ENCODE data around the gene COPZ1. TPM values are rescaled to one million over a fixed set of nuclear protein-coding genes. Genes with fewer than 3 reads are reported as not detected.
A peak's percentile ranks its signal among the peaks of the same experiment; 100 is the strongest.

The COPZ1 gene
- total RNA-seq, 1 donor: 104 TPM

GRCh38 chr12:54329759-54330158, 4.8 kb downstream of the COPZ1 start:
- DNase-seq (ENCODE audit: insufficient read length, low spot score, missing footprints): peak; percentile 22
- Histone ChIP-seq H3K9me3 (ENCODE audit: low read depth, low read length) (no peaks in the 10 kb centered on the region), H3K4me3 (ENCODE audit: insufficient read depth, low read length) (no peak overlapping the region), H3K36me3 (ENCODE audit: insufficient read depth, low read length) (peaks cover 16% of the 10 kb centered on the region), H3K79me2 (ENCODE audit: insufficient read depth, low read length) (peaks cover 90% of the 10 kb centered on the region), H4K20me1 (ENCODE audit: insufficient read depth, low read length) (no peaks in the 10 kb centered on the region), H3K27ac (ENCODE audit: low read depth, low read length) (no peak overlapping the region), H3K4me2 (ENCODE audit: insufficient read depth, low read length) (no peak overlapping the region), H3K4me1 (ENCODE audit: insufficient read depth, low read length) (peaks cover 26% of the 10 kb centered on the region), H2AFZ (ENCODE audit: low read length) (no peak overlapping the region), H3K27me3 (ENCODE audit: insufficient read depth, low read length) (no peaks in the 10 kb centered on the region)
- no peak for TF ChIP-seq CTCF (IDR thresholded peaks at IDR 0.05; ENCODE audit: extremely low read depth, low read depth, low read length)

GRCh38 chr12:54330442-54330841, 5.5 kb downstream of the COPZ1 start:
- no peaks in the 10 kb centered on the region for H4K20me1 ChIP-seq (ENCODE audit: insufficient read depth, low read length)

GRCh38 chr12:54331461-54331860, 6.5 kb downstream of the COPZ1 start:
- no peak overlapping the region for H3K4me2 ChIP-seq (ENCODE audit: insufficient read depth, low read length)
- no peaks in the 10 kb centered on the region for H4K20me1 ChIP-seq (ENCODE audit: insufficient read depth, low read length)
- H3K36me3 ChIP-seq (ENCODE audit: insufficient read depth, low read length): peaks cover 15% of the 10 kb centered on the region
- no peak overlapping the region for H3K27ac ChIP-seq (ENCODE audit: low read depth, low read length)
- no peaks in the 10 kb centered on the region for H3K9me3 ChIP-seq (ENCODE audit: low read depth, low read length)
- H3K27me3 ChIP-seq (ENCODE audit: insufficient read depth, low read length): no peaks in the 10 kb centered on the region
- no peak overlapping the region for H3K4me3 ChIP-seq (ENCODE audit: insufficient read depth, low read length)
- DNase-seq (ENCODE audit: insufficient read length, low spot score, missing footprints): no peak
- TF ChIP-seq CTCF (IDR thresholded peaks at IDR 0.05; ENCODE audit: extremely low read depth, low read depth, low read length): no peak
- peaks cover 26% of the 10 kb centered on the region for H3K4me1 ChIP-seq (ENCODE audit: insufficient read depth, low read length)
- H3K79me2 ChIP-seq (ENCODE audit: insufficient read depth, low read length): peaks cover 91% of the 10 kb centered on the region
- H2AFZ ChIP-seq (ENCODE audit: low read length): no peak overlapping the region

More at GRCh38 chr12:54330442-54330841, 5.5 kb downstream of the COPZ1 start:
- no peak for TF ChIP-seq CTCF (IDR thresholded peaks at IDR 0.05; ENCODE audit: extremely low read depth, low read depth, low read length)
- Histone ChIP-seq H3K4me1 (ENCODE audit: insufficient read depth, low read length) (peaks cover 26% of the 10 kb centered on the region), H3K9me3 (ENCODE audit: low read depth, low read length) (no peaks in the 10 kb centered on the region), H3K4me3 (ENCODE audit: insufficient read depth, low read length) (no peak overlapping the region), H3K27ac (ENCODE audit: low read depth, low read length) (no peak overlapping the region), H3K36me3 (ENCODE audit: insufficient read depth, low read length) (peaks cover 16% of the 10 kb centered on the region), H3K79me2 (ENCODE audit: insufficient read depth, low read length) (peaks cover 92% of the 10 kb centered on the region), H3K4me2 (ENCODE audit: insufficient read depth, low read length) (no peak overlapping the region), H2AFZ (ENCODE audit: low read length) (no peak overlapping the region), H3K27me3 (ENCODE audit: insufficient read depth, low read length) (no peaks in the 10 kb centered on the region)
- DNase-seq (ENCODE audit: insufficient read length, low spot score, missing footprints): peak; percentile 53

GRCh38 chr12:54333420-54334034, 8.6 kb downstream of the COPZ1 start:
- Histone ChIP-seq H3K79me2 (ENCODE audit: insufficient read depth, low read length) (peaks cover 90% of the 10 kb centered on the region), H3K4me2 (ENCODE audit: insufficient read depth, low read length) (no peak overlapping the region), H3K27ac (ENCODE audit: low read depth, low read length) (no peak overlapping the region), H3K9me3 (ENCODE audit: low read depth, low read length) (no peaks in the 10 kb centered on the region), H3K27me3 (ENCODE audit: insufficient read depth, low read length) (no peaks in the 10 kb centered on the region), H4K20me1 (ENCODE audit: insufficient read depth, low read length) (peaks cover 16% of the 10 kb centered on the region), H3K4me3 (ENCODE audit: insufficient read depth, low read length) (no peak overlapping the region), H3K36me3 (ENCODE audit: insufficient read depth, low read length) (peaks cover 12% of the 10 kb centered on the region), H3K4me1 (ENCODE audit: insufficient read depth, low read length) (peaks cover 41% of the 10 kb centered on the region), H2AFZ (ENCODE audit: low read length) (no peak overlapping the region)
- peak; percentile 15 for DNase-seq (ENCODE audit: insufficient read length, low spot score, missing footprints)
- no peak for TF ChIP-seq CTCF (IDR thresholded peaks at IDR 0.05; ENCODE audit: extremely low read depth, low read depth, low read length)

All from osteoblast (primary cell).